H1 (cell line): Measurements from ENCODE around the gene AKR7A2. TPM values are rescaled to one million over a fixed set of nuclear protein-coding genes. Genes with fewer than 3 reads are reported as not detected.

Experiments
- RNF2 ChIP-seq: fragments of 200-900, 300-1000 bp; sonication (generic); IDR thresholded peaks from 2 replicates; pipeline ENCODE4 v1.7.1; 2016; ENCODE audit warnings: borderline replicate concordance, low read depth, mild to moderate bottlenecking, antibody characterized with exemption, low read length; ENCODE audit not compliant: poor library complexity, severe bottlenecking; ENCODE audit errors: missing control alignments
- polyA plus RNA-seq, 7 experiments: library from polyadenylated mRNA; depleted of rRNA in 3 of 7; stranded (reverse) in 5 of 7; unstranded in 2 of 7; fragments of >200 nt in 5 of 7; fragments of 200-250 nt in 2 of 7; gene quantifications; 1 replicate in 5 of 7; 2 replicates in 1 of 7; 4 replicates in 1 of 7; pipeline versions ENCODE4 v1.2.1 to v1.2.3, GENCODE V29; 2011 to 2013; ENCODE audit warnings: missing spikeins in 2 of 7, mixed read lengths in 2 of 7
- total RNA-seq: library from RNA; stranded (reverse); fragmentation: NEBNext Ultra II Directional; extraction: Animal tissue kit (Norgen Biotek cat#: 25700); gene quantifications from 2 replicates; pipeline ENCODE4 v1.2.1, GENCODE V29; 2021
- TF ChIP-seq, protein P1 (sequence below): fragments of 300-600 bp; sonication (generic); IDR thresholded peaks from 2 replicates; pipeline ENCODE4 v1.7.1; 2012; ENCODE audit warnings: low read length, moderate library complexity, mild to moderate bottlenecking, inconsistent platforms; ENCODE audit not compliant: insufficient replicate concordance
- TF ChIP-seq, protein P2 (sequence below): IDR thresholded peaks from 2 replicates; pipeline ENCODE4 v1.6.1; 2011; ENCODE audit warnings: low read depth, mild to moderate bottlenecking, low read length; ENCODE audit not compliant: insufficient read depth

Gene AKR7A2
- total and polyA plus RNA-seq, 2 of the 8 experiments (the other 6 are each of a cell fraction or from before 2014, with no cell fraction given) = 32.0 to 48.3 TPM

DNA sequence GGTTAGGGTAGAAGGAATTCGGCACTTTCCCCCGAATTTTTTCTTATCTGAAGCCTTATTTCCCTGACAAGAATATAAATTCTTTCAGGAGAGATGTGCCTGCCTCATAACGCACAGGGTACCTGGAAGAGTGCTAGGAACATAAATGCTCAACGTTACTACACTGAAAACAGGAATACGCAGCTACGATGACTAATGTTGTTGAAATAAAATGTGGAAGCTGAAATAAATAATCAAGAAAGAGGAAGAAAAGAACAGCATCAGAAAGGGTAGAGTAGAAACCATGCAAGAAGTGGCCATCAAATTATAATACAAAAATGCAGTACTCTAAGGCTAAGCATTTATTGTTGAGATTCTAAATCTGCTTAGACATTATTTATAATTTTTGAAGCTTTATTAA, 34.1 kb upstream of the AKR7A2 start (continued):
- TF ChIP-seq, protein P1, sequence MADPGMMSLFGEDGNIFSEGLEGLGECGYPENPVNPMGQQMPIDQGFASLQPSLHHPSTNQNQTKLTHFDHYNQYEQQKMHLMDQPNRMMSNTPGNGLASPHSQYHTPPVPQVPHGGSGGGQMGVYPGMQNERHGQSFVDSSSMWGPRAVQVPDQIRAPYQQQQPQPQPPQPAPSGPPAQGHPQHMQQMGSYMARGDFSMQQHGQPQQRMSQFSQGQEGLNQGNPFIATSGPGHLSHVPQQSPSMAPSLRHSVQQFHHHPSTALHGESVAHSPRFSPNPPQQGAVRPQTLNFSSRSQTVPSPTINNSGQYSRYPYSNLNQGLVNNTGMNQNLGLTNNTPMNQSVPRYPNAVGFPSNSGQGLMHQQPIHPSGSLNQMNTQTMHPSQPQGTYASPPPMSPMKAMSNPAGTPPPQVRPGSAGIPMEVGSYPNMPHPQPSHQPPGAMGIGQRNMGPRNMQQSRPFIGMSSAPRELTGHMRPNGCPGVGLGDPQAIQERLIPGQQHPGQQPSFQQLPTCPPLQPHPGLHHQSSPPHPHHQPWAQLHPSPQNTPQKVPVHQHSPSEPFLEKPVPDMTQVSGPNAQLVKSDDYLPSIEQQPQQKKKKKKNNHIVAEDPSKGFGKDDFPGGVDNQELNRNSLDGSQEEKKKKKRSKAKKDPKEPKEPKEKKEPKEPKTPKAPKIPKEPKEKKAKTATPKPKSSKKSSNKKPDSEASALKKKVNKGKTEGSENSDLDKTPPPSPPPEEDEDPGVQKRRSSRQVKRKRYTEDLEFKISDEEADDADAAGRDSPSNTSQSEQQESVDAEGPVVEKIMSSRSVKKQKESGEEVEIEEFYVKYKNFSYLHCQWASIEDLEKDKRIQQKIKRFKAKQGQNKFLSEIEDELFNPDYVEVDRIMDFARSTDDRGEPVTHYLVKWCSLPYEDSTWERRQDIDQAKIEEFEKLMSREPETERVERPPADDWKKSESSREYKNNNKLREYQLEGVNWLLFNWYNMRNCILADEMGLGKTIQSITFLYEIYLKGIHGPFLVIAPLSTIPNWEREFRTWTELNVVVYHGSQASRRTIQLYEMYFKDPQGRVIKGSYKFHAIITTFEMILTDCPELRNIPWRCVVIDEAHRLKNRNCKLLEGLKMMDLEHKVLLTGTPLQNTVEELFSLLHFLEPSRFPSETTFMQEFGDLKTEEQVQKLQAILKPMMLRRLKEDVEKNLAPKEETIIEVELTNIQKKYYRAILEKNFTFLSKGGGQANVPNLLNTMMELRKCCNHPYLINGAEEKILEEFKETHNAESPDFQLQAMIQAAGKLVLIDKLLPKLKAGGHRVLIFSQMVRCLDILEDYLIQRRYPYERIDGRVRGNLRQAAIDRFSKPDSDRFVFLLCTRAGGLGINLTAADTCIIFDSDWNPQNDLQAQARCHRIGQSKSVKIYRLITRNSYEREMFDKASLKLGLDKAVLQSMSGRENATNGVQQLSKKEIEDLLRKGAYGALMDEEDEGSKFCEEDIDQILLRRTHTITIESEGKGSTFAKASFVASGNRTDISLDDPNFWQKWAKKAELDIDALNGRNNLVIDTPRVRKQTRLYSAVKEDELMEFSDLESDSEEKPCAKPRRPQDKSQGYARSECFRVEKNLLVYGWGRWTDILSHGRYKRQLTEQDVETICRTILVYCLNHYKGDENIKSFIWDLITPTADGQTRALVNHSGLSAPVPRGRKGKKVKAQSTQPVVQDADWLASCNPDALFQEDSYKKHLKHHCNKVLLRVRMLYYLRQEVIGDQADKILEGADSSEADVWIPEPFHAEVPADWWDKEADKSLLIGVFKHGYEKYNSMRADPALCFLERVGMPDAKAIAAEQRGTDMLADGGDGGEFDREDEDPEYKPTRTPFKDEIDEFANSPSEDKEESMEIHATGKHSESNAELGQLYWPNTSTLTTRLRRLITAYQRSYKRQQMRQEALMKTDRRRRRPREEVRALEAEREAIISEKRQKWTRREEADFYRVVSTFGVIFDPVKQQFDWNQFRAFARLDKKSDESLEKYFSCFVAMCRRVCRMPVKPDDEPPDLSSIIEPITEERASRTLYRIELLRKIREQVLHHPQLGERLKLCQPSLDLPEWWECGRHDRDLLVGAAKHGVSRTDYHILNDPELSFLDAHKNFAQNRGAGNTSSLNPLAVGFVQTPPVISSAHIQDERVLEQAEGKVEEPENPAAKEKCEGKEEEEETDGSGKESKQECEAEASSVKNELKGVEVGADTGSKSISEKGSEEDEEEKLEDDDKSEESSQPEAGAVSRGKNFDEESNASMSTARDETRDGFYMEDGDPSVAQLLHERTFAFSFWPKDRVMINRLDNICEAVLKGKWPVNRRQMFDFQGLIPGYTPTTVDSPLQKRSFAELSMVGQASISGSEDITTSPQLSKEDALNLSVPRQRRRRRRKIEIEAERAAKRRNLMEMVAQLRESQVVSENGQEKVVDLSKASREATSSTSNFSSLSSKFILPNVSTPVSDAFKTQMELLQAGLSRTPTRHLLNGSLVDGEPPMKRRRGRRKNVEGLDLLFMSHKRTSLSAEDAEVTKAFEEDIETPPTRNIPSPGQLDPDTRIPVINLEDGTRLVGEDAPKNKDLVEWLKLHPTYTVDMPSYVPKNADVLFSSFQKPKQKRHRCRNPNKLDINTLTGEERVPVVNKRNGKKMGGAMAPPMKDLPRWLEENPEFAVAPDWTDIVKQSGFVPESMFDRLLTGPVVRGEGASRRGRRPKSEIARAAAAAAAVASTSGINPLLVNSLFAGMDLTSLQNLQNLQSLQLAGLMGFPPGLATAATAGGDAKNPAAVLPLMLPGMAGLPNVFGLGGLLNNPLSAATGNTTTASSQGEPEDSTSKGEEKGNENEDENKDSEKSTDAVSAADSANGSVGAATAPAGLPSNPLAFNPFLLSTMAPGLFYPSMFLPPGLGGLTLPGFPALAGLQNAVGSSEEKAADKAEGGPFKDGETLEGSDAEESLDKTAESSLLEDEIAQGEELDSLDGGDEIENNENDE = no peak
- TF ChIP-seq RNF2 = no peak
- TF ChIP-seq, protein P2, sequence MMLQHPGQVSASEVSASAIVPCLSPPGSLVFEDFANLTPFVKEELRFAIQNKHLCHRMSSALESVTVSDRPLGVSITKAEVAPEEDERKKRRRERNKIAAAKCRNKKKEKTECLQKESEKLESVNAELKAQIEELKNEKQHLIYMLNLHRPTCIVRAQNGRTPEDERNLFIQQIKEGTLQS = no peak
